HepG2 (cell line): Measurements from ENCODE around the gene HECTD4. TPM values are rescaled to one million over a fixed set of nuclear protein-coding genes. Genes with fewer than 3 reads are reported as not detected.

Experiments used
- HNRNPUL1 ChIP-seq: fragments of 200-400 bp; formaldehyde crosslinking; IDR thresholded peaks from 2 replicates; pipeline ENCODE4 v1.6.1; 2017; ENCODE audit warnings: low read depth, mild to moderate bottlenecking, low read length, moderate library complexity
- SAFB2 ChIP-seq: sonication (generic); formaldehyde crosslinking; IDR thresholded peaks from 2 replicates; pipeline ENCODE4 v1.5.1; 2020; ENCODE audit warnings: missing genetic modification reagents, low read depth, mild to moderate bottlenecking, borderline replicate concordance
- TEF ChIP-seq: sonication (generic); formaldehyde crosslinking; IDR thresholded peaks from 2 replicates; pipeline ENCODE4 v1.5.0; 2020; ENCODE audit warnings: missing genetic modification reagents
- ZNF740 ChIP-seq: sonication (generic); formaldehyde crosslinking; IDR thresholded peaks from 2 replicates; pipeline ENCODE4 v1.4.0; 2020; ENCODE audit warnings: missing genetic modification reagents
- polyA plus RNA-seq, 8 experiments: library from polyadenylated mRNA; depleted of rRNA in 3 of 8; stranded (reverse) in 7 of 8; unstranded in 1 of 8; fragments of >200 nt; fragmentation: Illumina TruSeq in 4 of 8; extraction: Trizol in 4 of 8; gene quantifications; 2 replicates each; pipeline versions ENCODE4 v1.2.1 to v1.2.3, GENCODE V29; 2011 to 2016; ENCODE audit warnings: low read depth in 4 of 8, missing spikeins in 1 of 8, mixed read lengths in 1 of 8; ENCODE audit not compliant: insufficient read depth in 1 of 8
- total RNA-seq, 5 experiments: library from RNA; depleted of rRNA; stranded (reverse); fragments of >200 nt; fragmentation: Illumina TruSeq; extraction: Trizol; gene quantifications; 2 replicates each; pipeline ENCODE4 v1.2.3, GENCODE V29; 2016; ENCODE audit warnings: low read depth in 1 of 5
- TF ChIP-seq, protein P1 (sequence below): sonication (generic); formaldehyde crosslinking; IDR thresholded peaks from 2 replicates; pipeline ENCODE4 v1.4.0; 2020; ENCODE audit warnings: missing genetic modification reagents
- TF ChIP-seq, protein P2 (sequence below): sonication (generic); formaldehyde crosslinking; IDR thresholded peaks from 2 replicates; pipeline ENCODE4 v1.5.1; 2020; ENCODE audit warnings: mild to moderate bottlenecking, missing genetic modification reagents, moderate library complexity

The HECTD4 gene
- total and polyA plus RNA-seq, 2 of the 13 experiments (the other 11 are each of a cell fraction or from before 2014, with no cell fraction given), result 9.0 to 11.4 TPM

- TF ChIP-seq HNRNPUL1 (no peak), TEF (no peak), ZNF740 (CRISPR knock-in tag) (no peak), SAFB2 (no peak)
- TF ChIP-seq, protein P1, sequence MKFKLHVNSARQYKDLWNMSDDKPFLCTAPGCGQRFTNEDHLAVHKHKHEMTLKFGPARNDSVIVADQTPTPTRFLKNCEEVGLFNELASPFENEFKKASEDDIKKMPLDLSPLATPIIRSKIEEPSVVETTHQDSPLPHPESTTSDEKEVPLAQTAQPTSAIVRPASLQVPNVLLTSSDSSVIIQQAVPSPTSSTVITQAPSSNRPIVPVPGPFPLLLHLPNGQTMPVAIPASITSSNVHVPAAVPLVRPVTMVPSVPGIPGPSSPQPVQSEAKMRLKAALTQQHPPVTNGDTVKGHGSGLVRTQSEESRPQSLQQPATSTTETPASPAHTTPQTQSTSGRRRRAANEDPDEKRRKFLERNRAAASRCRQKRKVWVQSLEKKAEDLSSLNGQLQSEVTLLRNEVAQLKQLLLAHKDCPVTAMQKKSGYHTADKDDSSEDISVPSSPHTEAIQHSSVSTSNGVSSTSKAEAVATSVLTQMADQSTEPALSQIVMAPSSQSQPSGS (CRISPR knock-in tag), result no peak
- TF ChIP-seq, protein P2, sequence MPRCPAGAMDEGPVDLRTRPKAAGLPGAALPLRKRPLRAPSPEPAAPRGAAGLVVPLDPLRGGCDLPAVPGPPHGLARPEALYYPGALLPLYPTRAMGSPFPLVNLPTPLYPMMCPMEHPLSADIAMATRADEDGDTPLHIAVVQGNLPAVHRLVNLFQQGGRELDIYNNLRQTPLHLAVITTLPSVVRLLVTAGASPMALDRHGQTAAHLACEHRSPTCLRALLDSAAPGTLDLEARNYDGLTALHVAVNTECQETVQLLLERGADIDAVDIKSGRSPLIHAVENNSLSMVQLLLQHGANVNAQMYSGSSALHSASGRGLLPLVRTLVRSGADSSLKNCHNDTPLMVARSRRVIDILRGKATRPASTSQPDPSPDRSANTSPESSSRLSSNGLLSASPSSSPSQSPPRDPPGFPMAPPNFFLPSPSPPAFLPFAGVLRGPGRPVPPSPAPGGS (CRISPR knock-in tag), result no peak
Observed at GRCh38 chr12:112184056-112184887, 198.0 kb downstream of the HECTD4 start (continued).
